Colon (tissue), 2 donors: ENCODE results near the gene TUBD1.
"Not testable (repeated sequence)": the region's sequence is repeated elsewhere in the genome, so short reads cannot be mapped to it uniquely, and the experiment has no call there.

Source experiments
- FAIRE-seq: peaks from 2 replicates; lab custom pipeline; 2012; peaks lifted over from hg19 to GRCh38; lab: Jason Lieb, UNC
- donor health status: control.
- donor health status: control.

The TUBD1 gene

GRCh38 chr17:59842901-59843652 lies 49.7 kb downstream of the TUBD1 start:
- no peak for FAIRE-seq

GRCh38 chr17:59841882-59842263 lies 50.9 kb downstream of the TUBD1 start:
- FAIRE-seq, result not testable (repeated sequence)

GRCh38 chr17:59841091-59841881 lies 51.5 kb downstream of the TUBD1 start:
- not testable (repeated sequence) for FAIRE-seq

- FAIRE-seq, result no peak
Measured at GRCh38 chr17:59840329-59841090, 52.2 kb downstream of the TUBD1 start.

GRCh38 chr17:59839651-59840328 lies 53.0 kb downstream of the TUBD1 start:
- FAIRE-seq, result no peak

GRCh38 chr17:59838052-59838916 lies 54.5 kb downstream of the TUBD1 start:
- no peak for FAIRE-seq

- FAIRE-seq, result peak; percentile 81
Measured at GRCh38 chr17:59837308-59838051, 55.3 kb downstream of the TUBD1 start.

GRCh38 chr17:59832883-59833379 lies 59.8 kb downstream of the TUBD1 start:
- FAIRE-seq, result no peak

- no peak for FAIRE-seq
Measured at GRCh38 chr17:59830846-59831486, 61.8 kb downstream of the TUBD1 start.

GRCh38 chr17:59830007-59830630 lies 62.6 kb downstream of the TUBD1 start:
- no peak for FAIRE-seq

GRCh38 chr17:59829217-59830006 lies 63.3 kb downstream of the TUBD1 start:
- peak; percentile 60 for FAIRE-seq

GRCh38 chr17:59828819-59829216 lies 63.9 kb downstream of the TUBD1 start:
- FAIRE-seq, result not testable (repeated sequence)

- no peak for FAIRE-seq
Measured at GRCh38 chr17:59828478-59828760, 64.3 kb downstream of the TUBD1 start.

GRCh38 chr17:59827721-59828477 lies 64.8 kb downstream of the TUBD1 start:
- FAIRE-seq, result no peak

- FAIRE-seq, result no peak
Measured at GRCh38 chr17:59826706-59827453, 65.9 kb downstream of the TUBD1 start.

GRCh38 chr17:59825533-59826322 lies 67.0 kb downstream of the TUBD1 start:
- FAIRE-seq, result no peak
